Left renal pelvis (tissue), 4 donors: Measurements from ENCODE around the gene GAL3ST1. TPM values are rescaled to one million over a fixed set of nuclear protein-coding genes. Genes with fewer than 3 reads are reported as not detected.
A peak's percentile ranks its signal among the peaks of the same experiment; 100 is the strongest.
"Not testable (repeated sequence)": the region's sequence is repeated elsewhere in the genome, so short reads cannot be mapped to it uniquely, and the experiment has no call there.

Experiments
- DNase-seq, 4 donors: peaks; one replicate each; pipeline ENCODE4 v3.0.0-alpha.2; 2013; ENCODE audit warnings: low read depth in 4 of 4, low spot score in 3 of 4
- polyA plus RNA-seq, 4 donors: library from polyadenylated mRNA; unstranded; fragments of 120-200 nt; gene quantifications; one replicate each; pipeline ENCODE4 v1.2.1, GENCODE V29; 2013; ENCODE audit not compliant: insufficient read length in 4 of 4

The GAL3ST1 gene, protein sequence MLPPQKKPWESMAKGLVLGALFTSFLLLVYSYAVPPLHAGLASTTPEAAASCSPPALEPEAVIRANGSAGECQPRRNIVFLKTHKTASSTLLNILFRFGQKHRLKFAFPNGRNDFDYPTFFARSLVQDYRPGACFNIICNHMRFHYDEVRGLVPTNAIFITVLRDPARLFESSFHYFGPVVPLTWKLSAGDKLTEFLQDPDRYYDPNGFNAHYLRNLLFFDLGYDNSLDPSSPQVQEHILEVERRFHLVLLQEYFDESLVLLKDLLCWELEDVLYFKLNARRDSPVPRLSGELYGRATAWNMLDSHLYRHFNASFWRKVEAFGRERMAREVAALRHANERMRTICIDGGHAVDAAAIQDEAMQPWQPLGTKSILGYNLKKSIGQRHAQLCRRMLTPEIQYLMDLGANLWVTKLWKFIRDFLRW
- 10 to 100 TPM in 3 of 4 donors, under 1 TPM in 1; 0.79 to 37.4 (median 23.7) TPM for polyA plus RNA-seq

DNA sequence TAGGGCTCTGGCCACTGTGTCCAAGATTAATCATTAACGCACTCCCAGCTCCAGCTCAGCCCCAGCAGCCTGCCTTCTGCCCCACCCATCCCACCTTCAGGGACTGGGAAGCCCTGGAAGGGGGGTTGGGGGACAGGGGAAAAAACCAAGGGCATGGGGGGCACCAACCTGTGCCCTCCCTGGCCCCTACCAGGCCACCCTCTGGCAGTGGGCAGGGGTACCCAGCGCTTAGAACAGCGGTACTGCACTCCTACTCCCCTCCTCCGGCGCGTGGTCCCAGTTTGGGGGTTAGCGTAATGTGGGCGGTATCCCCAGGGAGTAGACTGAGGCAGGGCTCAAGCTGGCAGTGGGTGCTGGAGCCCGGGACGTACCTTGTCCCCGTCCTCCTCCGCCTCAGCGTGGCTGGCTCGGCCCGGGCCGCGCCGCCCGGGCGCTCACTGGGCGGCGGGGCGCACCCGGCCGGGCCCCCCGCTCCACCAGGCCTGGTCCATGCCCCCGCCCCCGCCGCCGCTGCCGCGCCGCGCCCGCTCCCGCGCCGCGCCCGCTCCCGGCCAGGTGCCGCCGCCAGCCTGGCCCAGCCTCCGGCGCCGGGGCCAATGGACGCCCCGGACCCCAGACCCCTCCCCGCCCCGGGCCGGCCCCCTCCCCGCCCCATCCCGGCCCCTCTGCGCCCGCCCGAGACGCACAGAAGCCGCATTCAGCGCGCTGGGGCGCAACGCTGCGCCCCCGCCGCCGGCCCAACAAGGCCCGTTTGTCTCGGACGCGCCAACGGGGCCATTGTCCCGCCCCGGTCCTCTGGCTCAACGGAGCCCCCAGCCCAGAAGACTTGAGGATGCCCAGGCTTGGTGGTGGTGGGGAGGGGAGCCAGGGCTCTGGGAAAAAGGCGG, at the start of gene GAL3ST1:
TSS of gene GAL3ST1 (minus strand) at position 571 of the 887 bp plus-strand sequence. CDS start 17,273 bp downstream, outside the sequence.
- DNase-seq = peak in 1 of 4 donors; percentile 39

DNA sequence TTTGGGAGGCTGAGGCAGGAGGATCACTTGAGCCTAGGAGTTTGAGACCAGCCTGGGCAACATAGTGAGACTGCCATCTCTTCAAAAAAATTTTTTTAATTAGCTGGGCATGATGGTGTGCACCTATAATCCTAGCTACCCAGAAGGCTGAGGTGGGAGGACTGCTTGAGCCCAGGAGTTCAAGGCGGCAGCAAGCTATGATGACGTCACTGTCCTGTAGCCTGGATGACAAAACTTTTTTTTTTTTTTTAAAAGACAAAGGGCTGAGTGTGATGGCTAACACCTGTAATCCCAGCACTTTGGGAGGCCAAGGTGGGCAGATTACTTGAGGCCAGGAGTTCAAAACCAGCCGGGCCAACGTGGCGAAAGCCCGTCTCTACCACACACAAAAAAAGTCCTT, 45.4 kb upstream of the GAL3ST1 start:
- not testable (repeated sequence) for DNase-seq

DNA sequence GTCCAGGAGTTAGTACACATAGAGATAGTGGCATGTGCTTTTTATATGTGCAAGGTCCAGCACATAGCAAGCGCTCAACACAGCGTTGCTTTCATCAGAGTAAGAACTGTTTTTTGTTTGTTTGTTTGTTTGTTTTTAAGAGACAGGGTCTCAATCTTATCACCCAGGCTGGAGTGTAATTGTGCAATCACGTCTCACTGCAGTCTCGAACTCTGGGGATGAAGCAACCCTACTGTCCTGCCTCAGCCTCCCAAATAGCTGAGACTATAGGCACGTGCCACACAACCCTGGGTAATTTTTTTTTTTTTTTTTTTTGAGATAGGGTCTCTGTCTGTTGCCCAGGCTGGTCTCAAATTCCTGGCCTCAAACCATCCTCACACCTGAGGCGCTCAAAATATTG, 43.4 kb upstream of the GAL3ST1 start:
- DNase-seq = no peak

DNA sequence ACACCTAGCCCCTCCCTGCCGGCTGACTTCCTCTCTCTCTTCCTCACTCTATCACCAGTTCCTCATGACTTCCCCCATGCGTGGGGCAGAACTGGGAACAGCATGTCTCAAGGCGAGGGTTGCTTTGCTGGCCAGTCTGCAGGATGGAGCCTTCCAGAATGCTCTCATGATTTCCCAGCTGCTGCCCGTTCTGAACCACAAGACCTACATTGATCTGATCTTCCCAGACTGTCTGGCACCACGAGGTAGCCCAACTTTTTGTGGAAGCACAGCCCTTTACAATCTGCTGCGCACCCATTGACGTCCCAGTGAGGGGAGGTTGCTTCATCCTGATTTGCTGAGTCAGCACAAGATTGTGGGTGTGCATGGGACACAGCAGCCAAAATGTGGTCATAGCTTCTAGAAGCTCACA, 41.1 kb upstream of the GAL3ST1 start:
- DNase-seq = no peak

DNA sequence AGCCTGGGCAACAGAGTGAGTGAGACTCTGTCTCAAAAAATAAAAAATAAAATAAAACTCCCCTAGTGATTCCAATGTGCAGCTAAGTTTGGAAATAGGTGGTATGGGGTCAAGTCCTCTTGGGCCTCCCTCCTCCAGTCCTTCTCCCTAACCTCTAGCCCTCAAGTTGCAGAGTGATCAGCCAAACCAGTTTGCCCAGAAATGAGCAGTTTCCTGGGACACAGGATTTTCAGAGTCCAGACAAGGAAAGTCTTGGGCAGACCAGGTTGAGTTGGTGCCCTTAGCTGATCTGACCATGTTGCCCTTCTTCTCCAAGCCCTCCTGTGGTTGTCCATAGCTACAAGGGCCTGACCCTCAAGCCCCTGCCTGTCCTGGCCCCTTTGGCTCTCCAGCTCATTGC, 40.4 kb upstream of the GAL3ST1 start:
- DNase-seq = no peak

DNA sequence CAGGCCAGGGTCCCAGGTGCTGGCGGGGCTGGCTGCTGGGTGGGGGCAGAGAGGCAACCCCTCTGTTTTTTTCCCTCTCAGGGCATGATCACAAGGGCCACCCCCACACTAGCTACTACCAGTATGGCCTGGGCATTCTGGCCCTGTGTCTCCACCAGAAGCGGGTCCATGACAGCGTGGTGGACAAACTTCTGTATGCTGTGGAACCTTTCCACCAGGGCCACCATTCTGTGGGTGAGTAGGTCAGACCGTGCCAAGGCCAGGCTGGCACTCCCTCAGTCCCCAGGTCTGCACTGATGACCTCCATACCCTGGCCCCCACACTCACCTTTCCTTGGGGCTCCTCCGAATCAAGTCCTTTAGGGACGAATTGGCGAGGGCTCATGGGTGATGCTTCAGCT, 39.8 kb upstream of the GAL3ST1 start:
- no peak for DNase-seq

DNA sequence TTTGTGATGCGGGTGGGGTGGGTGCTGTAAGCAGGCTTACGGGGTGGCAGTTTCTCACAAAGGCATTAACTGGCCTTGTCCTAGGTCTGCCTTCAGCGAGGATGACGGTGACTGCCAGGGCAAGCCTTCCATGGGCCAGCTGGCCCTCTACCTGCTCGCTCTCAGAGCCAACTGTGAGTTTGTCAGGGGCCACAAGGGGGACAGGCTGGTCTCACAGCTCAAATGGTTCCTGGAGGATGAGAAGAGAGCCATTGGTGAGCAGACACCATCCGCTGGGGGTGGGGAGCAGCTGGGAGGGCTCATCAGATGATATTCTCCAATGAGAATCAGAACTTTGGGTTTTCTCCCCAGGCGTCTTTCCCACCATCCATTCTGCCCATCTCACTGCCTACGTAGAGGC, 38.3 kb upstream of the GAL3ST1 start:
- no peak for DNase-seq

DNA sequence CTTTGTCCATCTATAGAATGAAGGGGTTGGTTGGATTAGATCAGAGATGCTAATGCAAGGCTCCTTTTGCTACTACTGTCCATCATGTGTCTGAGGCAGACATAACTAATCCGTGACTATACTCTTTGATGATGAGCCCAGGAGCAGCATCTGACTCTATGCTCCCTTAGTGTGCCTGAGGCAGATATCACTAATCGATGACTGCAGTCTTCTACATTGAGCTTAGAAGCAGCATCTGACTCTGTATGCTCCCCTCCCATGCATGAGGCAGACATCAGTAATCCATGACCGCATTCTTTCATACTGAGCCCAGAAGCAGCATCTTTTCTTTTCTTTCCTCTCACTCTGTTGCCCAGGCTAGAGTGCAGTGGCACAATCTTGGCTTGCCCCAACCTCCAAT, 36.7 kb upstream of the GAL3ST1 start:
- DNase-seq = no peak

DNA sequence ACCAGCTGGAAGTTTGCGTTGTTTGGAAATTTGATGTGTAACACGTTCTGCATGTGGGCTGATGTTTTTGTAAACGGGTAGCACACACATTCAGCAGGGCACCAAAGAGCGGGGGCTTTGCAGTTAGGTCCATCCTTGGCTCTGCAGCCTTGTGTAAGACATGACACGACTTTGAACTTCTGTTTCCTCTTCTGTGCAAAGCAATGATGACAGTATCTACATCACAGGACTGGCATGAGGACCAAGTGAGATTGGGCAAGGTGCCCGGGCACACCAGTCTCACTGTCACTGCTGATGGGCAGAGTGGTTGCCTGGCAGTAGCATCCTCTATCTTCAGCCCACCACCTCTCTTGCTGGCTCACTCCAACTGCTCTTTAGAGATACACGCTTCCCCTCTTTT, 35.8 kb upstream of the GAL3ST1 start:
- no peak for DNase-seq

DNA sequence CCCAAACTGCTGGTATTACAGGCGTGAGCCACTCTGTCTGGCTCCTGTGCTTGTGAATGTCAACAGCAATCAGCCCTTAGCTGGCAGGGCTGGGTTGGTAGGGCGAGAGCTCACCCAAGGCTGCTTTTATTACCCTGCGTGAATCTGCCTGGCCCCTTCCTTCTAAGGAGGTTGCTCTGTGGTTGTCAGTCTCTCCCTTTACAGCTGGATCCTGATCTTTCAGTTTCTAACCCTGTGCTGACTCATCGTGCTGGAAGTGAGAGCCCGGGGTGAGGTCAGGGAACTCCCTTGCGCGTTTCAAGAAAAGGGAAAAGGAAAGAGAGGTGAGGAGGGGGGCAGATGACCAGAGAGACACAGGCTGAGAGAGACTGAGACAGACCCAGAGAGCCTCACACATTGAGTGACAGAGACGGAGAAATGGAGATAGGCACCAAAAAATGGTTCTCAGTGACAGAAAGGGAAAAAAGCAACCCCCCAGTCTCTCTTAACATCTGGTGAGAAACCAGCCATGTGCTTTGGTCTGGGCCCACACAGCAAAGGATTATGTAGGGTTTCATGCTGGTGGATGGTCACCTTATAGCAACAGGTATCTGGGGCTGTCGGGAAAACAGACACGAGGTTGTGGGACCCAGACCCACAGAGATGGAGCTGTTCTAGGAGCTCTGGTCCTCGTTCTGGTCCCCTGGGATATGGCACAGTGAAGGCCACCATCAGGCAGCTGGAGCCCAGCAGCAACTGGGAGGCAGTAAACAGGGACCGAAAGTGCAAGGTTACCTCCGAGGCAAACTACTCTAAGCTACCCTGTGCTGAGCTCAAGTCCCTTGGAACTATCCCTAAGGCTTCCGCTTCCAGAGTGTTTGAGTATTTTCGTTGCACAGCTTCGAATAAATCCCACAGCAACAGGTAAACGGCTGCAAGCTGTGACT, 35.1 kb upstream of the GAL3ST1 start:
- no peak for DNase-seq

DNA sequence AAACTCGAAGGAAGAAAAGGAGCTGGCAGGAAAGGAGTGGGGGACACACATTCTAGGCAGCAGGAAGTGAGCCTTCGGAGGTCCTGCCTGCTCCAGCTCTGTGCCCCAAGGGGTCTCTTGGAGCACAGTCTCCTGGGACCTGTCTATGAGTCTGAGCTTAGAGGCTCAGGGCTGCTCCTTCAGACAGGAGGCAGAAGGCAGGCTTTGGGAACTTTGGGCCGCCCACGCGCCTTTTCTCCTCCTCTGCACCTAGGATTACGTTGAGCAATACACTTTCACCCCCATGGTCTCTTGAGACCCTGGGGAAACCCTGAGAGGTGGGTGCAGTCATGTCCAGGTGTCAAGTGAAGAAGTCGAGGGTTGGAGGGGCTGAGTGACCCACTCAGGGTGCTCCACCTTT, 33.5 kb upstream of the GAL3ST1 start:
- no peak for DNase-seq

DNA sequence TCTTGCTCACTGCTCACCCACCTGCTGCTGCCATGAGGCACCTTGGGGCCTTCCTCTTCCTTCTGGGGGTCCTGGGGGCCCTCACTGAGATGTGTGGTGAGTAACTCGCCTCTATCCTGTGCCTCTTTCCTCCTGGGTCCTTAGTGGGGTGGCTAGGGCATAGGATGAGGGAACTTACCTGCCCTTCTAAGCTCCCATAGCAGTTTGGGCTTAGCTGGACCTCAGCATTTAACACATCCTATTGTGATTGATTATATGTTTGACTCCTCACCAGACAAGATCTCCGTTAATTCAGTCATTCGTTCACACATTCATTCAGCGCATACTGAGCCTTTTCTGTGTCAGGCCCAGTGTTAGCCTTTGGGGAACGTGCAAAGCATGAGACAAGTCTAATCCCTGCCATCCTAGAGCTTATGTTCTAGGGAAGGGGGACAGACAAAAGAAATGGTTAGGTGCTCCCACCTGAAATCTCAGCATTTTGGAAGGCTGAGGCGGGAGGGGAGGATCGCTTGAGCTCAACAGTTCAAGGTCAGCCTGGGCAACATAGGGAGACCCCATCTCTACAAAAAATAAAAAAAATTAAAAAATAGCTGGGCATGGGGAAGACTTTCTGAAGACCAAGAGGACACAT, 33.0 kb upstream of the GAL3ST1 start:
- no peak for DNase-seq

DNA sequence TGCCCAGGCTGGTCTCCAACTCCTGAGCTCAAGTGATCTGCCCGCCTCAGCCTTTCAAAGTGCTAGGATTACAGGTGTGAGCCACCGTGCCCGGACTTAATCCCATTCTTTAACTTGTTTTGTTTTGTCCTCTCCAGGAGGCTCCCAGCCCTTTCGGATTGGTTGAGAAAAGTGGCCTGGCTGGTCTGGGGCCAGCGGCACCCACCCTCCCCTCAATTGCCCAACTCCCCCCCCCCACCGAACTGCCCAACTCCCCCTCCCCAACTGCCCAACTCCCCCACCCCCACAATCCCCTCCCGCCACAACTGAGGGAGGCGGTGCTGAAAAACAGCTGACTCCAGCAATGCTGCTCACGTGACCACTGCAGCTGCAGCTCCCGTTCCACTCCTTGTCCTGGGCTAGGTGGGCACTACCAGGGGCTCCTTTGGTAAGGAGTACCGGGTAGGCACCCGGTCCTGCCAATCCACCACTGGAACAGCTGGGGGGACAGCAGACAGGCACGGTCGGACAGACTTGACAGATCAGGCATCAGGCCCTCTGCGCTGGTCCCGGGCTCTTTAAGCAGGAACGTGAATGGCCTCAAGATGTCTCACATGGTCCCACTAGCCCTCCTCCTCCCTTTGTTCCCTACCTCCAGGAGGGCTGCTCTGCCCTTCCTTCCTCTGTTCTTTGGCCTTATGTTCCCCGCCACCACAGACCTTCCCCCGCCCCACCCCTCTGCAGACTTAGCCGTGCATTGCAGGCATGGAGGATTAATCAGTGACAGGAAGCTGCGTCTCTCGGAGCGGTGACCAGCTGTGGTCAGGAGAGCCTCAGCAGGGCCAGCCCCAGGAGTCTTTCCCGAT, 32.2 kb upstream of the GAL3ST1 start, which contains the start of gene TCN2:
TSS of gene TCN2 (plus strand) at position 720 of the 845 bp plus-strand sequence. CDS start 158 bp downstream, outside the sequence.
- DNase-seq = peak; percentile 64 to 72 (median 71)

DNA sequence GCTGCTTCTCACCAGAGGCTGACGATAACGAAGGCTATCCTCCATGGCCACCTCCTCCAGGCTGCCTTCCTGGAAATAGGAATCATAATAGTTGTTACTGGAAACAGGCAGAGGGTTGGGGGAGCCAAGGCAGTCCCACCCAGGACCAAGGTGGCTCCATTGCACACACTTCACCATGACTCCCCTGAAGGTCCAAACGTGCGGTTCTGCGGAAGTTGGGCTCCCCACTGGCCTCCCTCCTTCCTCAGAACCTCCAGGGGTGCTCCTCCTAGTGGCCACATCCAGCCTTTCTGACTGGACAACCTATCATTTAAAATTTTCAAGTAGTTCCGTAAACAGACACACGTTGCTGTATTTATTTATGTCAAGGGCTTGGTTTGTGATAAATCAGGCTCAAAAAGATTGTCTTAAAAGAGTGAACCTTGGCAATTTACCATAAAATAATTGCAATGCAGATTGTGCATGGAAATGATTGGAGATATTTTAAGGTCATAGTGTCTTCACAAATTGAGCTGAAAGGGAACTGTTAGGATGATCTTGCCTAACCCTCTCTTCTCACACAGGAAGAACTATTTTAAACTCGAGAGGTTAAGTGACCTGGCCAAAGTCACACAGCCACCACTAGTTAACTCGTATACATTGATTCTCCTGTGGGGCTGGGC, 31.1 kb upstream of the GAL3ST1 start:
- no peak for DNase-seq

DNA sequence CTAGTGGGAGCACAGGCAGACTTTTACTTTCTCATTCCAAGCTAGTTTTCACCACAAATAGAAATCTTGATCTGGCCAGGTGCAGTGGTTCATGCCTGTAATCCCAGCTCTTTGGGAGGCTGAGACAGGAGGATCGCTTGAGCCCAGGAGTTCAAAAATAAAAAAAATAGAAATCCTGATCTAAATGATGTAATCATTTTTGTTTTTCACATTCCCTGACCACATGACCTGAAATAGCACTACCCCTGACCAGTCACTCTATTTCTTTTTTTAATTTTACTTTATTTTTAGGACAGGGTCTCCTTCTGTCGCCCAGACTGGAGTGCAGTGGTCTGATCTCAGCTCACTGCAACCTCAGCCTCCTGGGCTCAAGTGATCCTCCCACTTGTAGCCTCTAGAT, 30.3 kb upstream of the GAL3ST1 start:
- no peak for DNase-seq

DNA sequence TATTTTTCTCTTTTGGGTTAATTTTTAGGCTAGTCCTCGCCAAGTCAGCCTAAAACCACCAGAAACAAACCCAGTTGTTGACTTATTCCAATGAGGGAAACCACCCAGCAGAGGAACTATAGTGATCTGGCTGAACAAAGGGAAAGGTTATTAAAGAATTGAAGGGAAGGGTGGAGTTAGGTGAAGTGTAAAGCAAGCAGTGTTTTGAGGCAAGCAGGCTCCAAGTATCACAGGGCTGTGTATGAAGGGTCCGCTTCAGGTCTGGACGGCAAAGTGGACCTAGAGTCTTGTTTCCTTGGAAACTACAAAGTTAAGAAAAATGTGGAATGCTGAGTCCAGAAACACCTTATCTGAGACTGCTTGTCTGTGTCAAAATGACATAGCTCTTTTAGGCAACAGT, 29.3 kb upstream of the GAL3ST1 start:
- DNase-seq = no peak

DNA sequence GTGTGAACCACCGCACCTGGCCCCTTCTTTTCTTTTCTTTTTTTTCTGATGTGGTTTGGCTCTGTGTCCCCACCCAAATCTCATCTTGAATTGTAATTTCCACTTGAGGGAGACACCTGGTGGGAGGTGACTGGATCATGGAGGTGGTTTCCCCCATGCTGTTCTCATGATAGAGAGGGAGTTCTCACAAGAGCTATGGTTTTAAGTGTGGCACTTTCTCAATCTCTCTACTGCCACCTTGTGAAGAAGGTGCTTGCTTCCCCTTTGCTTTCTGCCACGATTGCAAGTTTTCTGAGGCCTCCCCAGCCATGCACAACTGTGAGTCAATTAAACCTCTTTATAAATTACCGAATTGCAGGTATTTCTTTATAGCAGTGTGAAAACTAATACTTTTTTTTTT, 27.6 kb upstream of the GAL3ST1 start:
- no peak for DNase-seq

DNA sequence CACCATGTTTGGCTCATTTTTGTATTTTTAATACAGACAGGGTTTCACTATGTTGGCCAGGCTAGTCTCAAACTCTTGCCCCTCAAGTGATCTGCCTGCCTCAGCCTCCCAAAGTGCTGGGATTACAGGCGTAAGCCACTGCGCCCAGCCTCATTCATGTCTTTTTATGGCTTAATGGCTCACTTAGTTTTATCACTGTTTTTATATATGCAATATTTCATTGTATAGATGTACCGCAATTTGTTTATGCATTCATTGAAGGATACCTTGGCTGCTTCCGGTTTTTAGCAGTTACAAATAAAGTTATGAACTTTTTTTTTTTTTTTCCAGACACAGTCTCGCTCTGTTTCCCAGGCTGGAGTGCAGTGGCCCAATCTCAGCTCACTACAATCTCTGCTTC, 27.0 kb upstream of the GAL3ST1 start:
- DNase-seq = no peak
